Trophoblast cell (in vitro differentiated cells and primary cell): ENCODE measurements around the gene CBX2. TPM values are rescaled to one million over a fixed set of nuclear protein-coding genes. Genes with fewer than 3 reads are reported as not detected.

Source experiments
- DNase-seq, 2 donors: peaks; one replicate each; pipeline ENCODE4 v3.0.0-alpha.2; 2016
- H2AFZ ChIP-seq: 2 replicates; pipeline ENCODE4 v1.6.1; 2013; ENCODE audit warnings: low read length, moderate library complexity, mild to moderate bottlenecking; ENCODE audit not compliant: insufficient read depth, poor library complexity
- H2AK5ac ChIP-seq: 2 replicates; pipeline ENCODE4 v1.6.1; 2013; ENCODE audit warnings: mild to moderate bottlenecking, low read length
- H2BK120ac ChIP-seq: 2 replicates; pipeline ENCODE4 v1.6.1; 2013; ENCODE audit warnings: low read length, mild to moderate bottlenecking, moderate library complexity; ENCODE audit not compliant: insufficient read depth, poor library complexity
- H2BK12ac ChIP-seq: 2 replicates; pipeline ENCODE4 v1.6.1; 2013; ENCODE audit warnings: mild to moderate bottlenecking, low read length, moderate library complexity
- H2BK5ac ChIP-seq: 2 replicates; pipeline ENCODE4 v1.6.1; 2013; ENCODE audit warnings: low read length, low read depth, moderate library complexity, mild to moderate bottlenecking; ENCODE audit not compliant: poor library complexity
- H3K14ac ChIP-seq: 2 replicates; pipeline ENCODE4 v1.6.1; 2013; ENCODE audit warnings: mild to moderate bottlenecking, low read length
- H3K18ac ChIP-seq: 2 replicates; pipeline ENCODE4 v1.6.1; 2013; ENCODE audit warnings: mild to moderate bottlenecking, low read length
- H3K23ac ChIP-seq: 2 replicates; pipeline ENCODE4 v1.6.1; 2013; ENCODE audit warnings: low read length
- H3K27ac ChIP-seq: 2 replicates; pipeline ENCODE4 v1.5.1; 2013; ENCODE audit warnings: low read depth, mild to moderate bottlenecking, inconsistent platforms, low read length, moderate library complexity
- H3K27me3 ChIP-seq: 2 replicates; pipeline ENCODE4 v1.6.1; 2013; ENCODE audit warnings: inconsistent platforms, mild to moderate bottlenecking, low read length, moderate library complexity; ENCODE audit not compliant: insufficient read depth
- H3K36me3 ChIP-seq, 2 experiments: 1 replicate in 1 of 2; 2 replicates in 1 of 2; pipeline ENCODE4 v1.6.1; 2013; ENCODE audit warnings: low read length in 2 of 2, mild to moderate bottlenecking in 2 of 2, moderate library complexity in 1 of 2; ENCODE audit not compliant: insufficient read depth in 2 of 2, control insufficient read depth in 1 of 2
- H3K4ac ChIP-seq: 2 replicates; pipeline ENCODE4 v1.6.1; 2013; ENCODE audit warnings: low read depth, mild to moderate bottlenecking, low read length, moderate library complexity
- H3K4me1 ChIP-seq, 2 experiments: 1 replicate in 1 of 2; 2 replicates in 1 of 2; pipeline ENCODE4 v1.6.1; 2013; ENCODE audit warnings: low read length in 2 of 2, mild to moderate bottlenecking in 2 of 2, moderate library complexity in 1 of 2; ENCODE audit not compliant: insufficient read depth in 2 of 2, control insufficient read depth in 1 of 2
- H3K4me2 ChIP-seq: 2 replicates; pipeline ENCODE4 v1.6.1; 2013; ENCODE audit warnings: inconsistent platforms, mild to moderate bottlenecking, low read length, moderate library complexity
- H3K4me3 ChIP-seq: 2 replicates; pipeline ENCODE4 v1.5.1; 2013; ENCODE audit warnings: mild to moderate bottlenecking, low read depth, low read length, inconsistent platforms
- H3K79me1 ChIP-seq: one replicate; pipeline ENCODE4 v1.6.1; 2013; ENCODE audit warnings: low read length
- H3K79me2 ChIP-seq: 2 replicates; pipeline ENCODE4 v1.6.1; 2013; ENCODE audit warnings: low read length, mild to moderate bottlenecking; ENCODE audit not compliant: control insufficient read depth, insufficient read depth, poor library complexity
- H3K9ac ChIP-seq: 2 replicates; pipeline ENCODE4 v1.6.1; 2013; ENCODE audit warnings: mild to moderate bottlenecking, low read length
- H3K9me3 ChIP-seq: 2 replicates; pipeline ENCODE4 v1.6.1; 2013; ENCODE audit warnings: low read depth, mild to moderate bottlenecking, control low read depth, inconsistent platforms, low read length; ENCODE audit not compliant: insufficient read depth
- H4K12ac ChIP-seq: 2 replicates; pipeline ENCODE4 v1.6.1; 2013; ENCODE audit warnings: low read depth, mild to moderate bottlenecking, low read length, moderate library complexity
- H4K8ac ChIP-seq: 2 replicates; pipeline ENCODE4 v1.6.1; 2013; ENCODE audit warnings: low read depth, mild to moderate bottlenecking, low read length, moderate library complexity
- H4K91ac ChIP-seq: one replicate; pipeline ENCODE4 v1.6.1; 2013; ENCODE audit warnings: low read depth, mild to moderate bottlenecking, low read length, moderate library complexity
- WGBS: extraction: QIAGEN DNeasy Blood & Tissue Kit; methylation state at CpG from one replicate; pipeline ENCODE4 v1.1.7; 2013; ENCODE audit warnings: missing lambda C conversion rate; ENCODE audit not compliant: insufficient read length, insufficient coverage; ENCODE audit errors: extremely low coverage; 5-methylcytosine and 5-hydroxymethylcytosine counted together
- polyA plus RNA-seq: library from polyadenylated mRNA; stranded (reverse); fragments of 200-250 nt; gene quantifications from 2 replicates; pipeline ENCODE4 v1.2.3, GENCODE V29; 2013

Gene CBX2
- polyA plus RNA-seq: 11.0 and 11.7 TPM in 2 replicates

DNA sequence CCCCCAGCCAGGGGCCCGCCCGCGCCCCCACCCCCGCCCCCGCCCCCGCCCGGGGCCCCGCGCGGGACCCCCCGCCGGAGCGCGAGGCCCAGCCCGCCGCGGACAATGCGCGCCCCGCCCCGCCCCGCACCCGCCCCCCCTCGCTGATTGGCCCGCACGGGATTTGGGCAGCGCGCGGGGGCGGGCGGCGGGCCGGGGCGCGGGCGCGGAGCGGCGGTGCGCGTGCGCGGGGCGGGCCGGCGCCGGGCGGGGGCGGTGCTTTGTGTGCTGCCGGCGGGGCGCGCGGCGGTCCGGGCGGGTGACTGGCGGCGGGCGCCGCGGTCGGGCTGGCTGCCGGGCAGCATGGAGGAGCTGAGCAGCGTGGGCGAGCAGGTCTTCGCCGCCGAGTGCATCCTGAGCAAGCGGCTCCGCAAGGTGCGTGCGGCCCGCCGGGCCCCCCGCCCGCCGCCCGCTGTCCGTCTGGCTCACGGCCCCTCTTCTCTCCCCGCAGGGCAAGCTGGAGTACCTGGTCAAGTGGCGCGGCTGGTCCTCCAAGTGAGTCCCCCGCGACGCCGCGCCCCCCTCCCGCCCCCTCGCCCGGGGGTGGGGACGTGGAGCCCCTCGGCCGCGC lies at the start of gene CBX2:
Gene CBX2, plus strand, starts transcription at position 255 of the 610 bp plus-strand sequence. Its CDS starts 88 bp downstream, at position 343.
- H3K79me1 ChIP-seq: peaks cover 5% of the 10 kb centered on the region
- peak within 1 kb of the TSS; percentile 93 for H3K18ac ChIP-seq
- H3K79me2 ChIP-seq: peaks cover 2% of the 10 kb centered on the region
- peak; percentile 48 to 81 for DNase-seq
- peak within 1 kb of the TSS; percentile 53 for H2BK120ac ChIP-seq
- H3K4me2 ChIP-seq: peak within 1 kb of the TSS; percentile 74
- peak within 1 kb of the TSS; percentile 61 for H2BK5ac ChIP-seq
- peak within 1 kb of the TSS; percentile 89 for H3K9ac ChIP-seq
- H4K8ac ChIP-seq: peak within 1 kb of the TSS; percentile 91
- no peak within 1 kb of the TSS for H3K23ac ChIP-seq
- no peak within 1 kb of the TSS for H2AK5ac ChIP-seq
- no peaks in the 10 kb centered on the region for H3K27me3 ChIP-seq
- H2BK12ac ChIP-seq: no peak within 1 kb of the TSS
- peak within 1 kb of the TSS; percentile 87 for H3K14ac ChIP-seq
- peak within 1 kb of the TSS; percentile 92 for H4K91ac ChIP-seq
- peak within 1 kb of the TSS; percentile 56 for H3K27ac ChIP-seq
- peaks cover 8 to 10% of the 10 kb centered on the region in 2 experiments for H3K4me1 ChIP-seq
- no CpG with 5 or more reads among the region's 96 CpGs for WGBS
- H3K9me3 ChIP-seq: no peaks in the 10 kb centered on the region
- H3K36me3 ChIP-seq: peaks cover 16 to 23% of the 10 kb centered on the region in 2 experiments
- peak within 1 kb of the TSS; percentile 85 for H2AFZ ChIP-seq
- peak within 1 kb of the TSS; percentile 76 for H3K4ac ChIP-seq
- peak within 1 kb of the TSS; percentile 94 for H4K12ac ChIP-seq
- H3K4me3 ChIP-seq: peak within 1 kb of the TSS; percentile 91

DNA sequence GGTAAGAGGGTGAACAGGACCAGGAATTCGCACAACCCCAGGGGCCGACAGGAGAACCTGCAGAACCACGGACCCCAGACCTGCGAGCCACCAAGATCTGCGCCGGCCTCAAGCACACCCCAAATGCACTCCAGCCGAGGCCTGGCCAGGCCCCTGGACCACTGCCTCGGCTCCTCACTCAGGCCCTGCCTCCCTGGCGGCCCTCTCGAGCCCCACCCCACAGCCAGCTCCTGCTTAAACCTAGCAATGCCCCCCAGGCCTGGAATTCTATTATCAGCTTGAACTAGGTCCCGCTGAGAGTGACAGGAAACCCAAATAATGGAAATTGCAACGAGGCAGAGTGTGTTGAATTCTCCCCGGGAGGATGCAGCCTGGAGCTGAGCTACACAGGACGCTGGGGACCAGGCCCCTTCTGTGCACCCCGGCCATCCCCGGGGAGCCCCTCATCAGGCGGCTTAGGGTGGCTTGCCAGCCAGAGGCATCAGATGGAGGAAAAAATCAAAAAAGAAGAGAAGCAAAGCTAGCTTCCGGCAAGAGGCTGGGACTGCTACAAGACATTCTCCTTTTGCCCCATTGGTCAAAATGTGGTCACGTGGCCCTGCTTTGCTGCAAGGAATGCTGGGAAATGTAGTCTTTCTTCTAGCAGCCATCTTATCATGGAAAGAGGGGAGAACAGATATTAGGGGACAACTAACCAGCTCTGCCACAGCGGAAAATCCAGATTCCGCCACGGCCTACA lies 49.6 kb upstream of the CBX2 start:
- Histone ChIP-seq H3K4me1 (no peaks in the 10 kb centered on the region), H4K8ac (peak overlapping the region; percentile 95), H3K27me3 (no peaks in the 10 kb centered on the region), H3K18ac (no peak overlapping the region), H4K91ac (peak overlapping the region; percentile 31), H3K23ac (no peak overlapping the region), H2BK5ac (no peak overlapping the region), H3K79me2 (no peaks in the 10 kb centered on the region), H3K14ac (no peak overlapping the region), H3K4ac (no peak overlapping the region), H2AFZ (peak overlapping the region; percentile 85), H3K9ac (no peak overlapping the region), H2AK5ac (no peak overlapping the region), H3K4me2 (peak overlapping the region; percentile 44), H2BK120ac (no peak overlapping the region), H3K9me3 (peaks cover 5% of the 10 kb centered on the region), H3K36me3 (no peaks in the 10 kb centered on the region), H3K79me1 (no peaks in the 10 kb centered on the region), H3K4me3 (no peak overlapping the region), H2BK12ac (no peak overlapping the region), H3K27ac (no peak overlapping the region), H4K12ac (peak overlapping the region; percentile 81)
- peak; percentile 65 to 93 for DNase-seq
- WGBS: no CpG with 5 or more reads among the region's 22 CpGs

DNA sequence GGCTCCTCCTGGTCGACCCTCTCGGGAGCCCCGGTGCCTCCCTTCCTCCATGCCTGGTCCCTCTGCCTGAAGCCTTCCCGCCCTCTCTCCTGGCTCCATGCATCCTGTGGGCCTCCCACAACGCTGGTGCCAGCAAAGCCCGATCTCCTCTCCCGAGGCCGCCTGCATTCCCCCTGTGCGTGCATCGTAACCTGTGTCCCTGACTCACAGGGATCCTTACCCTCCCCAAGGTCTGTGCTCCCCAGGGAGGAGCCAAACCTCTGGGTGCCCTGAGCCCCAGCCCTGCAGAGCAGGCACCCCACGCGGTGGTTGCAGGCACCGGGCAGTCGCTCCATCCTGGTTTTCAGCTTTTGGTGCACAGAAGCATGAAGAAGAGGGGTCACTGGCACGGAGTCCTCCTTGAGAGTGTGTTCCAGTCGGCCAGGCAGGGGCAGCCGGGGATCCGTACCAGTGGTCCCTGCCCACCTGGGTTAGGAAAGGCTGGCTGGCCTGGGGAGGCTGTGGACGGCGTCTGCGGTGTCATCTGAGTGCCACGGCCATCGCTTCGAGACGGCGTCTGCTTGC lies 49.0 kb upstream of the CBX2 start:
- Histone ChIP-seq H3K27me3 (no peaks in the 10 kb centered on the region), H3K14ac (no peak overlapping the region), H3K27ac (no peak overlapping the region), H4K12ac (peak overlapping the region; percentile 39), H3K4ac (no peak overlapping the region), H3K9me3 (peaks cover 5% of the 10 kb centered on the region), H4K8ac (peak overlapping the region; percentile 85), H2BK120ac (no peak overlapping the region), H3K4me3 (no peak overlapping the region), H4K91ac (no peak overlapping the region), H2AFZ (peak overlapping the region; percentile 85), H3K79me2 (no peaks in the 10 kb centered on the region), H3K36me3 (no peaks in the 10 kb centered on the region), H3K79me1 (no peaks in the 10 kb centered on the region), H3K9ac (no peak overlapping the region), H3K4me2 (no peak overlapping the region), H2AK5ac (no peak overlapping the region), H2BK12ac (no peak overlapping the region), H2BK5ac (no peak overlapping the region), H3K4me1 (no peaks in the 10 kb centered on the region), H3K18ac (no peak overlapping the region), H3K23ac (no peak overlapping the region)
- no CpG with 5 or more reads among the region's 26 CpGs for WGBS
- no peak for DNase-seq

DNA sequence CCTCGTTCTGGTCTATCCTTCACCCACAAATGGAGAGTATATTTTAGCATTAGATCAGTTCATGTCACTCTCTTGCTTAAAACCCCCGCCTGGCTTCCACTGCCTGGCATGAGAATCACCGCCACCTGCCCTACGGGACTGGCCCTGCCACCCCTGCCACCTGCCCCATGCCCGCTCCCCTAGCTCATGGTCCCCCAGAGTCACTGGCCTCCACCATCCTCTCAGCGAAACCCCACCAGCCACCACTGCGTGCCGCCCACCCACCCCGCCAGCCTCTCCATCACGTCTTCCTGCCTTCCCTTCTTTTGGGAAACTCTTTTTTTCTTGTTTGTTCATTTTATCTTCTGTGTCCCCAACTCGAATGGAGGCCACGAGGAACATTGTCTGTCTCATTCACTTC lies 48.2 kb upstream of the CBX2 start:
- WGBS: no CpG with 5 or more reads among the region's 12 CpGs
- H3K9me3 ChIP-seq: peaks cover 5% of the 10 kb centered on the region

More for the DNA sequence above, 48.2 kb upstream of the CBX2 start:
- Histone ChIP-seq H3K79me2 (no peaks in the 10 kb centered on the region), H3K4me3 (no peak overlapping the region), H2BK5ac (no peak overlapping the region), H3K9ac (no peak overlapping the region), H2AK5ac (no peak overlapping the region), H3K18ac (no peak overlapping the region), H3K23ac (no peak overlapping the region), H3K27ac (no peak overlapping the region), H3K79me1 (no peaks in the 10 kb centered on the region), H4K8ac (no peak overlapping the region), H3K27me3 (no peaks in the 10 kb centered on the region), H3K4ac (no peak overlapping the region), H2AFZ (no peak overlapping the region), H4K91ac (no peak overlapping the region), H2BK12ac (no peak overlapping the region), H3K14ac (no peak overlapping the region), H3K36me3 (no peaks in the 10 kb centered on the region), H2BK120ac (no peak overlapping the region), H3K4me1 (no peaks in the 10 kb centered on the region), H3K4me2 (no peak overlapping the region), H4K12ac (no peak overlapping the region)
- DNase-seq: no peak
